ENCODE data around the gene FCHSD2. TPM values are rescaled to one million over a fixed set of nuclear protein-coding genes. Genes with fewer than 3 reads are reported as not detected.
A peak's percentile ranks its signal among the peaks of the same experiment; 100 is the strongest.

The FCHSD2 gene
- total and polyA plus RNA-seq, 7 donors = 5.7 to 18.5 (median 9.7) TPM

GRCh38 chr11:72818971-72819370 is 323.1 kb downstream of the FCHSD2 start:
- Histone ChIP-seq H3K27me3 (ENCODE audit: insufficient read depth in 3 of 3, low read length in 2 of 3) (no peaks in the 10 kb centered on the region), H3K36me3 (ENCODE audit: insufficient read depth in 1 of 2, low read depth in 1 of 2) (peaks cover 0 to 19% of the 10 kb centered on the region in 2 donors), H3K27ac (no peak overlapping the region), H3K9me3 (no peaks in the 10 kb centered on the region), H3K4me1 (peaks cover 9% of the 10 kb centered on the region), H3K4me3 (no peak overlapping the region)
- DNase-seq (no peak), ATAC-seq (no peak)
- WGBS, 3 donors = 77 to 91% (median 86%) methylated on average over 4 of the region's 4 CpGs
- no peak for TF ChIP-seq CTCF (IDR thresholded peaks at IDR 0.05)
- intact Hi-C loops (cut with DNase I) = loop anchor here in 1 of 2 donors (5.0 kb wide), 1 partner anchor 97 kb away; no protein-coding TSS in a partner anchor

GRCh38 chr11:72817966-72818365 is 324.2 kb downstream of the FCHSD2 start:
- DNase-seq = no peak

GRCh38 chr11:72816404-72816990 is 325.6 kb downstream of the FCHSD2 start:
- Histone ChIP-seq H3K36me3 (ENCODE audit: insufficient read depth in 1 of 2, low read depth in 1 of 2) (peaks cover 0 to 19% of the 10 kb centered on the region in 2 donors), H3K4me3 (no peak overlapping the region), H3K9me3 (no peaks in the 10 kb centered on the region), H3K27me3 (ENCODE audit: insufficient read depth in 3 of 3, low read length in 2 of 3) (no peaks in the 10 kb centered on the region), H3K27ac (no peak overlapping the region), H3K4me1 (peaks cover 26% of the 10 kb centered on the region)
- no peak for TF ChIP-seq CTCF (IDR thresholded peaks at IDR 0.05)
- DNase-seq (no peak), ATAC-seq (no peak)
- intact Hi-C loops (cut with DNase I) = loop anchor here in 1 of 2 donors (5.0 kb wide), 1 partner anchor 94 kb away; no protein-coding TSS in a partner anchor
- WGBS, 3 donors = 82 to 85% (median 85%) methylated on average over 7 of the region's 7 CpGs

More at GRCh38 chr11:72817966-72818365, 324.2 kb downstream of the FCHSD2 start:
- TF ChIP-seq CTCF (IDR thresholded peaks at IDR 0.05) = no peak
- intact Hi-C loops (cut with DNase I) = loop anchor here in 1 of 2 donors (5.0 kb wide), 1 partner anchor 96 kb away; no protein-coding TSS in a partner anchor
- Histone ChIP-seq H3K4me1 (peaks cover 13% of the 10 kb centered on the region), H3K27ac (no peak overlapping the region), H3K9me3 (no peaks in the 10 kb centered on the region), H3K27me3 (ENCODE audit: insufficient read depth in 3 of 3, low read length in 2 of 3) (no peaks in the 10 kb centered on the region), H3K36me3 (ENCODE audit: insufficient read depth in 1 of 2, low read depth in 1 of 2) (peaks cover 0 to 19% of the 10 kb centered on the region in 2 donors), H3K4me3 (no peak overlapping the region)
- 98 to 100% (median 99%) methylated on average over 4 of the region's 4 CpGs for WGBS, 3 donors
- ATAC-seq = no peak

- no peak for TF ChIP-seq CTCF (IDR thresholded peaks at IDR 0.05)
- H3K27me3 ChIP-seq (ENCODE audit: insufficient read depth in 3 of 3, low read length in 2 of 3) = no peaks in the 10 kb centered on the region
- H3K4me3 ChIP-seq = peak overlapping the region; percentile 76
- H3K4me1 ChIP-seq = peaks cover 26% of the 10 kb centered on the region
- DNase-seq (no peak), ATAC-seq (peak in 1 of 4 donors; percentile 25)
- H3K27ac ChIP-seq = peak overlapping the region; percentile 97
- H3K36me3 ChIP-seq (ENCODE audit: insufficient read depth in 1 of 2, low read depth in 1 of 2) = peaks cover 0 to 19% of the 10 kb centered on the region in 2 donors
- 23 to 30% (median 24%) methylated on average over 13 of the region's 13 CpGs for WGBS, 3 donors
- intact Hi-C loops (cut with DNase I) = loop anchor here in 1 of 2 donors (5.0 kb wide), 1 partner anchor 93 kb away; no protein-coding TSS in a partner anchor
- H3K9me3 ChIP-seq = no peaks in the 10 kb centered on the region
Measured at GRCh38 chr11:72815110-72815618, 327.0 kb downstream of the FCHSD2 start.
